NCI-H526 treated with DMSO at 0.1 percent for 48 hours (cell line): ENCODE measurements around the gene GABRR2.
"Not testable (repeated sequence)": the region's sequence is repeated elsewhere in the genome, so short reads cannot be mapped to it uniquely, and the experiment has no call there.

Experiments
- DNase-seq: peaks from one replicate; lab custom pipeline; 2025; lab: John Stamatoyannopoulos, UW

The GABRR2 gene

DNA sequence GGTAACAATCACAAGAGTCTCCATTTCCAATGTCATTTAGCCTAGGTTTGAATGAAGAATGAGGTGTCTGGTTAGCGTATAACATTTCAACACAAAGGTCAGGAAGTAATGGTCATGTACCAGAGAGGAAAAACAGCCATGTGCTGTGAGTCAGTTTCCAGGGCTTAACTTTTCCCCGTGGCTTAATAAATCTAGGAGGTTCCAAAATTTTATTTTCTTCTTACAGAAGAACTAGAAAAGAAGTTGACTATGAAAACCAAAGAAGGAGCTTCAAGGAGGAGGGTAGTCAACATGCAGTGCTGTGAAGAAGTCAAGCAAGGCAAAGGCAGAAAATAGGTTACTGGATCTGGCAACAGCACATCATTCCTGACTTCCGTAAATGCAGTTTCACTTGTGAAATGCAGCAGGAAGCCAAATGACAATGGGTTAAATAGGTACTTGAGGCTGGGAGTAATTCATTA lies 8.4 kb upstream of the GABRR2 start:
- DNase-seq, result no peak

DNA sequence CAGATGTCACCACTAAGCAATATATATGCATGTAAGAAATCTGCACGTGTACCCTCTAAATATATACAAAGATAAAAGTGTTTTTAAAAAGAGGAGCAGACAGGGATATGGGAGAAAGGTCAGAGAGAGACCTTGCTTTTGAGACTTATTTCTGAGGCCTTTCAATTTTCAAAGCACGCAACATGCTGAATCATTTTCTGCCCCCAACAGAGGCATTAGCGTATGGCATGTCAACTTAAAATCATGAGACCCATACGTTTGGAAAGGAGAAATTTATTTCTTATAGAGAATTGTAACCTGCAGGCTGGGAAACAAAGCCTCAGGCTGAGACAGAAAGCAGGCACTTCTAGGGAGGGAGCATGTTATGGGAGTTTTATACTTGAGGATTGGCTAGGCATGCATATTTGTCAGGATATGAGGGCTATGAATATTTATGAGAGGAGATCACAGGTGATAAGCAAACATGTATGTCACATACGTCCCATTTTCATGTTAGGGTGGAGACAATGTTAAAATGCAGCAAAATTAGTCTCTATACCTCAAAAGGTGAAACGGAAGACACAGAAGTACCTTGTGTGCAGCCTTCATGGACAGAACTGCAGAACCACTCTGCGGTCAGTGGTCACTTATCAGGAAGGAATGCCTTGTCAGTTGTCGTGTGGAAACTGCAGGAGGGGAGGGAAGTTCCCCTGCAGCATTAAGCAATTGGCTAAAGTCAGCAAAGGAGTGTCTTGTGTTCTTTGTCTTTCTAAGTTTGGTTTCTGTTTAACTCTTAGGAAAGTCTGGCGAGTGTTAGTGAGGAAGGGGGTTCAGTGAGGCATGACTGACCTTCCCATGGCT lies 6.3 kb upstream of the GABRR2 start:
- DNase-seq, result no peak

DNA sequence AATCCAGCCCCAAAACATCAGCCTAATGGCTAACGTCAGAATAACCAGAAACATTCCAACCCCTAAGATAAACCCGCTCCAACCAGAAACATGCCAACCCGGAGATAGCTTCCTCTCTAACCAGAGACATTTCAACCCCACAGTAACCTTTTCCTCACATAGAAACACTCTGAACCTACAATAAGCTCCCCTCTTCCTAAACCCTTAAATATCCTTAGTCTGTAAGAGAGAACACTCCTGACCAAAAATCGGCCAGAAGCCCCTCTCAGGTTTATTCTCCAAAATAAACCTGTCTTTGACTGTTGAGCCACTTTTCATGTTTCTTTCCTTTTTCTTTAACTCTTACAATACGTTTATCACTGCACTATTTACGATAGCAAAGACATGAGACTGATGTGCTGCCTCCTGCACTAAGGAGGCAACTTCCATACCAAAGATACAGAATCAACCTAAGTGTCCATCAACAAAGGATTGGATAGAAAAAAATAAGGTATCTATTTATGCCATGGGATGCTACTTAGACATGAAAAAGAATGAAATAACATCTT lies 5.0 kb upstream of the GABRR2 start:
- no peak for DNase-seq

DNA sequence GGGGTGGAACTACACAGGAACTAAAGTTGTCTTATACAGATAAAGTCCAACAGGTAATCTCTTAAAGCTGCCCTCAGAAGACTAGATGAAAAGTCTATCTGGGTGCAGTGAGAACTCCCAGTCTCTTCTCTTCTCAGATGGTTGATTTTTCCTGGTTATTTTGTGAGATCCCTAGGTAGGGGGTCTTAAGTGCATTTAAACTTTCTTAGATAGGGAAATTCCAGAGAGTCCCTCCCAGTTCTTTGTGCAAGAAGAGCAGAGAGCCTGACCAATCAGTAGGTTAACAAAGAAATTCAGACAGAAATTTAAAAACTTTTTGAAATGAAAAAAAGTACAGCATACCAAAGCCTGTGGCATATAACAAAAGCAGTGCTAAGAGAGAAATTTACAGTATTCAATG lies 2.0 kb upstream of the GABRR2 start:
- no peak for DNase-seq

DNA sequence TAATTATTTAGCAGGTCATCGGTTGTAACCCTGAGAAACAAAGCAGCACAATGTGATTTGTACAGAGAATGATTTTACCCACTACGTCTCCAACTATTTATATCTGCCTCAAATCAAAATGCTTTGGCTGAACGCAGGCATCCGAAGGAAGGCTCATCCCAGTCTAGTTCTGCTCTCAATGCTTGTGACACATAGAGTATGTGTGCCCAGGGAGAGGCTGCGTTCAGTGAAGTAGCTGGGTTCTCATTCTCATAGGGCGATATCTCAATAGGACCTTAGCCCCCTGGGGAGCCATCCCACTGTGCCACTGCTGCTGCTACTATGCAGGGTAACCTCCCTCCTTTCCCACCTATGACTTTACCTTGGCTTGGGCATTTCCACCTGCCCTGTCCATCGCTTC lies 407 bp downstream of the GABRR2 start:
- DNase-seq, result no peak

DNA sequence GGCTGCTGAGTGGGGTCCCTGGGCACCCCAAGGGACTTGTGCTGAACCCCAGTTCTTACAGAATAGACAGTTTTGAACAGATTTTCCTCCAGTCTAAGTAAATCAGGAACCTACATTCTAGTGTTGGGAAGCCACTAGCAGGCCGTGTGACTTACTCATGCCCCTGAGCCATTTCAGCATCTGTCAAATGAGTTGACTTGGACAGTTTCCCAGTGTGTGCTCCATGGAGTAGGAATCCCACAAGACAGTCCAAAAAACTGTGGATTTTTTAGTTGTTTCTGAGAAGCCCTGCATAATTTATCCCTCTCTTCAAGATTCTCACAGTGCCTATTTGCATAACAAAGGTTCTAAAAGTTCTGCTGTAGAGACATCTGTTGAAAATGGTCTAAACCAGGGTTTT lies 2.1 kb downstream of the GABRR2 start:
- no peak for DNase-seq

DNA sequence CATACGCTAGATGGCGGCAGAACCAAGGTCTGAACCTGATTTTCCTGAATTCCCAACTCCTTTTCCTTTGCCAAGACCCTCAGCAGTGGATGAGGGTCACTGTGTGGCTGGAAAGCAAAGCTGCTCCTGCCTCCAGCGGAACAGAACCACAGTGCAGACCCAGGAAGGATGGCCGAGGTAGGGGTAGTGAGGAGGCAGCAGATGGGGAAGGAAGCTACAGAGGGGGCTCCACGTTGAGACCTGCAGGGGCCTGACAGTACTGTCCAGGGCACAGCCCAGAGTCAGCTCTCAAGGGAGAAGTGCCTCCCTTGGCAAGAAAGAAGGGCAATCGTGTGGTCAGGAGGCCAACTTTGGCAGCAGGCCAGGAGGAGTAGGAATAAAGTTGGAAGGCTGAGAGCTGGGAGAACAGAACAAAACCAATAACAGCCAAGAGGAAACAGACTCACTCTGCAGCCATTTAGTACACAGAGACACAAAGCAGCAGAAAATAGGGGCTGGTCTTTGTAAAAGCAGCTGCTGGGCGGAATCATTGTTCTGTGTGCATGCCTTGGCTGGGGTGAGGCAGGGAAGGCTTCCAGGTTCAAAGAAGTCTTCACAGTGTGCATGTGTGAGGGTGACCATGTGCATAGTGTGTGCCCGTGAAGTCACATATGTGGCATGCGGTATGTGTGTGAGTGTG lies 3.1 kb downstream of the GABRR2 start:
- DNase-seq, result no peak

DNA sequence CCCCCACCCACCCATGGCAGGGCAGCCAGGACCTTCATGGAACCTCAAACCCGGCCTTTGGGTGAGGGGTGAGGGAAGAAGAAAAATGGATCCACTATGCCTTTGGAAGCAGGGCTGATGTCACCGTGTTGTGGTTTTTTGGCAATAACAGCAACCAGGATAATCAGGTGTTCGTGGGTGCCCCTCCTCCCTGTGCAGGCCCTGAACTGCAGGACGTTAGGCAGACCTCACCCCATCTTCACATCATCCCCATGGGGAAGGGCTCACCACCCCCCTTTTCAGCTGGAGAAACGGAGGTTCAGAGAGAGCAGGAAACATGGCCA lies 3.6 kb downstream of the GABRR2 start:
- no peak for DNase-seq

DNA sequence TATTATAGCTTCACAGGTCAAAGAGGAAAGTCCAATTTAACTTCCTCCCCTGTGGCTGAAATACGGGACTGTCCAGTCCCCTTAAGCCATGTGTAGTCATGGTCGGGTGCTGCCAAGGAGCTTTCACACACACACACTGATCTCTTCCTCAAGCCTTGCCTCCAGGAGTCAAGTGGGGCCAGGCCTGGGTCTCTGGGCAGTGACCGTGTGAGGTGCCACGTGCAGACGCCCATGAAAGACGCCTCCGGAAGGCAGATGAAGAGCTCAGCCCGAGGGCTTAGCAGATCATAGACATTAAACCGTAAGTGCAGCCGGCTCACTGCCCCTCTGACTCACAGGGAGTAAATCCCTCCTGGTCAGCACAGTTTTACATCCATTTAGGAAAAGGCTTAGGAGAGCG lies 4.2 kb downstream of the GABRR2 start:
- DNase-seq, result no peak

DNA sequence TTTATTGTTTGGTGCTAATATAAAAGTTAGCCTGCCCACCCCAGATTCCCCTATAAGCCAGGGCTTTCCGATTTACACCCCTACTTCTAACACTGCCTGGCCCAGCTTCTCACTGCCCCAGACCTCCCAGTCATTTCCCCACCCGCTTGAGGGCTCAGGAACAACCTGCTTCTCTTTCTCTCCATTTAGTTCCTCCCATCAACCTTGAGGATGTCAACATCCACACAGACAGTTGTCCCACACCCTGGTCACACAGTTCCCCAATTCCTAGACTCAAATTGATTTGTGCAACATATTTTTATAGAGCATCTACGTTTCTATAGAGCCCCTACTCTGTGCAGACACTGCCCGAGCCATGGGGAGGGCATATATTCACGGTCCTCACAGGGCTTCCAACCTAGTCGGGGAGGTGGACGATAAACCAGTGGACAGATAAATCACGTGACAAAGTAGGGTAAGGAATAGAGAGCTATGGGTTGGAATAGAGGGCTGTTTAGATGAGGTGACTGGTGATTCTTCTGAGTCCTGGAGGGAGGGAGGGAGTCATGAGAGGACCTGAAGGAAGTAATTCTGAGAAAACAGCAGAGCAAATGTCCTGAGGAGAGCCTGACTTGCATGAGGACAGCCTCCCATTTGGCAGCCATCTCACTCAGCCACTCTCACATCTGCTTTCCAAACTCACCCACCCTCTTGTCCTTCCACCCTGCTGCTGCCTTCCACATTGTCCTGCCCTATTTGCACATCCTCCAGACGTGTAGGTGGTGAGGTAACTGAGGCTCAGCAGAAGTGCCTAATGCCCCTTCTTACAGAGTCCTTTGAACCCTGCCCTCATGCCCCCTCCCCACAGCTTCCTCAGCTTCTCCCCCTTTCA lies 6.3 kb downstream of the GABRR2 start:
- DNase-seq, result no peak

DNA sequence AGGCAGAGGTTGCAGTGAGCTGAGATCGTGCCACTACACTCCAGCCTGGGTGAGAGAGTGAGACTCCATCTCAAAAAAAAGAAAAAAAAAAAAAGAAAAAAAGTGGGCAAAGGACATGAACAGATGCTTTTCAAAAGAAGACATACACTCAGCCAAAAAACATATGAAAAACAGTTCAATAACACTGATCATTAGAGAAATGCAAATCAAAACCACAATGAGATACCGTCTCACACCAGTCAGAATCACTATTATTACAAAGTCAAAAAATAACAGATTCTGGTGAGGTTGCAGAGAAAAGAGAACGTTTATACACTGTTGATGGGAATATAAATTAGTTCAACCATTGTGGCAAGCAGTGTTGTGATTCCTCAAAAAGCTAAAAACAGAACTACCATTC lies 10.6 kb downstream of the GABRR2 start:
- not testable (repeated sequence) for DNase-seq

DNA sequence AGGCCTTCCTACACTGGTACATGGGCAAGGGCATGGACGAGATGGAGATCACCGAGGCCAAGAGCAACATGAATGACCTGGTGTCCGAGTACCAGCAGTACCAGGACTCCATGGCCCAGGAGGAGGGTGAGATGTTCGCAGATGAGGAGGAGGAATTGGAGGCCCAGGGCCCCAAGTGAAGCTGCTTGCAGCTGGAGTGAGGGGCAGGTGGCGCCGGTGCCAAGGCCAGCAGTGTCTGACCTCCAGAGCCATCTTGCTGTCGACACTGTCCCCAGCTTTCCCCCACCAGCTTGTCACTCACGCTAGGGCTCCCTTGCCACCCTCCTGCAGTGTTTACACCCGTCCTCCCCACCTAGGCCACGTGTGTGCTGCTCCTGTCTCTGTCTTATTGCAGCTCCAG lies 12.2 kb downstream of the GABRR2 start:
- no peak for DNase-seq

DNA sequence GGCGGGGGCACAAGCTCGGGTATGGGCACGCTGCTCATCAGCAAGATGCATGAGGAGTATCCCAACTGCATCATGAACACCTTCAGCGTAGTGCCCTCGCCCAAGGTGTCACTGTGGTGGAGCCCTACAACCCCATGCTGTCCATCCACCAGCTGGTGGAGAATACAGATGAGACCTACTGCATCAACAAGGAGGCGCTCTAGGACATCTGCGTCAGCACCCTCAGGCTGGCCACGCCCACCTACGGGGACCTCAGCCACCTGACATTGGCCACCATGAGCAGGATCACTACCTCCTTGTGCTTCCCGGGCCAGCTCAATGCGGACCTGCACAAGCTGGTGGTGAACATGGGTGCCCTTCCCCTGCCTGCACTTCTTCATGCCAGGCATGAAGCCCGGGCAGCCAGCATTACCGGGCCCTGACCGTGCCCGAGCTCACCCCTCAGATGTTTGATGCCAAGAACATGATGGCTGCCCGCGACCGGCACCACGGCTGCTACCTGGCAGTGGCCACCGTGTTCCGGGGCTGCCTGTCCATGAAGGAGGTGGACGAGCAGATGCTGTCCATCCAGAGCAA lies 12.8 kb downstream of the GABRR2 start:
- no peak for DNase-seq

DNA sequence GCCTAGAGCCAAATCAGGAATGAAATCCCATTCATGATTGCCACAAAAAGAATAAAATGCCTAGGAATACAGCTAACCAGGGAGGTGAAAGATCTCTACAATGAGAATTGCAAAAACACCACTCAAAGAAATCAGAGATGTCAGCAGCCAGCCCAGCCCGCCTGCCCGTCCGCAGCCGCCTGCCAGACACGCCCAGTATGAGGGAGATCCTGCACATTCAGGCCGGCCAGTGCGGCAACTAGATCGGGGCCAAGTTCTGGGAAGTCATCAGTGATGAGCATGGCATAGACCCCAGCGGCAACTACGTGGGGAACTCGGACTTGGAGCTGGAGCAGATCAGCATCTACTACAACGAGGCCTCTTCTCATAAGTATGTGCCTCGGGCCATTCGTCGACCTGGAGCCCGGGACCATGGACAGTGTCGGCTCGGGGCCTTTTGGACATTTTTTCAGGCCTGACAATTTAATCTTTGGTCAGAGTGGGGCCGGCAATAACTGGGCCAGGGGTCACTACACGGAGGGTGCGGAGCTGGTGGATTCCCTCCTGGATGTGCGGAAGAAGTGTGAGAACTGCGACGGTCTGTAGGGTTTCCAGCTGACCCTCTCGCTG lies 13.4 kb downstream of the GABRR2 start:
- DNase-seq, result no peak

DNA sequence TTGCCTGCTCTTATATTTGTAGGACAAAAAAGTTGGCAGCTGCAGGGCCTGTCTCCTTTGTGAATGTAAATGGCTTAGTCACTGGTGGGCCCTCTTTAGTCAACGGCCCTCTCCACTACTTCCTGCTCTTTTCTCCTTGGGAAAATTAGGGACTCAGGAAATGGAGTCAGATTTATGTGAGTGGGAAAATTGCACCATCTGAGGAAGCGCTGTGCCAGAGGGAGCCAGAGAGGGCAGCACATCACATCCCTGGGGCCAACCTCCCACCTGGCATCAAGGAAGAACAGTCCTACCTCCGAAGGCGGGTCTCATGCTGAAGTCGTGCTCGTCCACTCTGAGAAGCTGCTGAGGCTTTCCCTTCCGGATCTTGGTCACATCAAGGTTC lies 15.6 kb downstream of the GABRR2 start:
- DNase-seq, result no peak

DNA sequence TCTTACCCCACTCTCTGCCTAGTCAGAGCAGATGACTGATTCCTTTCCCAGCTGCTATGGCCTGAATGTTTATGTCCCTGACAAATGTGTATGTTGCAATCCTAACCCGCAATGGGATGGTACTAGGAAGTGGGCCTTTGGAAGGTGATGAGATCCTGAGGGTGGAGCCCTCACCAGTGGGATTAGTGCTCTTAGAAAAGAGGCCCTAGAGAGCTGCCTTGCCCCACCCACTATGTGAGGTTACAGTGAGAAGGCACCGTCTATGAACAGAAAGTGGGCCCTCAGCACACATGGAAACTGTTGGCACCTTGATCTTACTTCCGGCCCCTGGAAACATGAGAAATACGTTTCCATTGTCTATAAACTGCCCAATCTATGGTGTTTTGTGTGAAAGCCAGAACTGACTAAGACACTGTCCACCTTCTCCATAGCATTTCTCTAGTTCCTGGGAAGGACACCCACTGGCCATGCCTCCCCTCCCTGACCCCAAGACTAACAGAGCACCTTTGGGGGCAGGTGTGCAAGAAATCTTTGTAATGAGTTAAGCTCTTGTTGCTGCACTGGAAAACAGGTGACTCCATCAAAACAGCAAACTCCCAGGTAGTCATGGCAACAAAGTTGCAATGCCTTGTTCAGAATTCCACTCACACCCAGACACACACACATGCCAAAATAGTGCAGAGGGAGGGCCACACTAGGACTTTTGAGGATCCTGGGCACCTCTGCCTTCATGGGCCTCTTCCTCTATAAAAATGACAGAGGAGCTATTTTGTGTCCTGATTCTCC lies 16.2 kb downstream of the GABRR2 start:
- DNase-seq, result no peak

DNA sequence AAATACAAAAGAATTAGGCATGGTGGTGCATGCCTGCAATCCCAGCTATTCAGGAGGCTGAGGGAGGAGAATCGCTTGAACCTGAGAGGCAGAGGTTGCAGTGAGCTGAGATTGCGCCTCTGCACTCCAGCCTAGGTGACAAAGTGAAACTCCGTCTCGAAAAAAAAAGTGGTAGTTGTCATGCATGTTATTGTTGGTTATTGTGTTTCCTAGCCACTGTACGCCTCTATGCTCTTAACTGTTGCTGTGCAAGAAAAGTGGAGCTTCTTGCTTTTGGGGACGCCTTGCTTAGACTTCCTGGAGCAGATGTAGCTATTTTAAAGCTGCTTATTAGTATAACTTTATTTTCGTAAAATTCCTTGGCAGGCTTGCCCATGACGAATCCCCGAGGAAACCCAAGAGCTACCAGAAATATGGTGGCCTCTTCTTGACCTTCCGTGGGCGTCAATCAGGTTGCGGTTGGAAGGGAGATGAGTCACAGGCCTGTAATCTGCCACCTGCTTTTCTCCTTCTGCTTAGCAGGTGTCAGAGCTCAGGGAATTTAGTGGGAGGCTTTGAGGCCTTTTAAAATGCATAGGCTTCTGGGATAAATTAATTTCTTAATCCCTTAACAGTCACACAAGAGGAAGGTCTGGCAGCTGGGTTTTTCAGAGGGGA lies 17.3 kb downstream of the GABRR2 start:
- no peak for DNase-seq

DNA sequence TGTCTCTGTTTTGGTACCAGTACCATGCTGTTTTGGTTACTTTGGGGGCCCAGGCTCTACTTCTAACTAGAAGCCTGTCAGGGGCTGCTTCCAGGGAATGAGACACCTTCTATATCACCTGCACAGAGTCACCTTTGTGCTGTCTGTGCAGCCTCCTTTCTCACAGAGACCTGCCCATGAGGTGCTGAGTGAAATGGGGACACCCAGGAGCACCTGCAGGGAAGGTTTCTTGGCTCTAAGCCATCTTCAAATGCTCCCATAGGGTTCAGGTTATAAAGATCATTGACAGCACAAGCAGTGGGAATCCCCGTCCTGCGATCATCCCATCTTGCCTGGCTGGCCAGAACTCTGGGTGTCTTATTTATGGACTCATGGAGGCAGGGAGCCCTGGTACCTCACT lies 19.1 kb downstream of the GABRR2 start:
- DNase-seq, result no peak

DNA sequence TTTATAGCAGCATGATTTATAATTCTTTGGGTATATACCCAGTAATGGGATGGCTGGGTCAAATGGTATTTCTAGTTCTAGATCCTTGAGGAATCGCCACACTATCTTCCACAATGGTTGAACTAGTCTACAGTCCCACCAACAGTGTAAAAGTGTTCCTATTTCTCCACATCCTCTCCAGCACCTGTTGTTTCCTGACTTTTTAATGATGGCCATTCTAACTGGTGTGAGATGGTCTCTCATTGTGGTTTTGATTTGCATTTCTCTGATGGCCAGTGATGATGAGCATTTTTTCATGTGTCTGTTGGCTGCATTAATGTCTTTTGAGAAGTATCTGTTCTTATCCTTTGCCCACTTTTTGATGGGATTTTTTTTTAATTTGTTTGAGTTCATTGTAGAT lies 20.0 kb downstream of the GABRR2 start:
- not testable (repeated sequence) for DNase-seq

DNA sequence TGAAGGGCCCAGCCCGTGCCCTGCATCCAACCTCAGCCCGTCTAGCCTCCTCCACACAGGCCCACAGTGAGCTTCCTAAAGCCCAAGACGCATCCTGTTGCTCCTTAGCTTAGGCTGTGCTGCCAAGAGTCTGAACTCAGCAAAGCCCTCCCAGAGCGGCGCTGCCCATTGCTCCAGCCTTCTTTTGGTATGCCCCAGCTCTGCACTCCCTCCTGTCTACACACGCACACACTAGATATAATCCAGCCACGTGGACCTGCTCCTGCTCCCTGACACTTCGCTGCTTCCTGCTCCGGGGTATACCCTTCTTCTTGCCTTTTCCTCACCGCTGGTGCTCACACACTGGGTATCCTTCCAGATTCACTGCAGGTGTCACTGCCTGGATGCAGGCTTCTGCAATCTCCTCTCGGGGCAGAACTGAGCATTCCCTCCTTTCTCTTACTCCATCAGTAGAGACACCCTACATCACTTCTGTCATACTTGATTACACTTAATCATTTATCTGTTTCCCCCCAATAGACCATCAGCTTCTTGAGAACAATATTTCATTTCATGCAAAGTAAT lies 23.8 kb downstream of the GABRR2 start:
- DNase-seq, result no peak
